ENCODE measurements around the gene PALB2. TPM values are rescaled to one million over a fixed set of nuclear protein-coding genes. Genes with fewer than 3 reads are reported as not detected.
A peak's percentile ranks its signal among the peaks of the same experiment; 100 is the strongest.

Gene PALB2
- total RNA-seq, 3 donors from 2014 or later: 10.4 to 18.6 (median 10.5) TPM

GRCh38 chr16:23572394-23572793, 68.7 kb downstream of the PALB2 start:
- Histone ChIP-seq H3K36me3 (peaks cover 6% of the 10 kb centered on the region), H3K4me3 (no peak overlapping the region), H3K27ac (no peak overlapping the region), H3K4me1 (no peaks in the 10 kb centered on the region), H3K9me3 (no peaks in the 10 kb centered on the region), H3K27me3 (no peaks in the 10 kb centered on the region)
- intact Hi-C loops (cut with DNase I; ENCODE audit: low total_unique reads): no loop called here
- TF ChIP-seq CTCF (IDR thresholded peaks at IDR 0.05) (no peak), POLR2AphosphoS5 (IDR thresholded peaks at IDR 0.05) (no peak), POLR2A (IDR thresholded peaks at IDR 0.05) (no peak)
- no peak for DNase-seq (ENCODE audit: low spot score in 2 of 2)

DNA sequence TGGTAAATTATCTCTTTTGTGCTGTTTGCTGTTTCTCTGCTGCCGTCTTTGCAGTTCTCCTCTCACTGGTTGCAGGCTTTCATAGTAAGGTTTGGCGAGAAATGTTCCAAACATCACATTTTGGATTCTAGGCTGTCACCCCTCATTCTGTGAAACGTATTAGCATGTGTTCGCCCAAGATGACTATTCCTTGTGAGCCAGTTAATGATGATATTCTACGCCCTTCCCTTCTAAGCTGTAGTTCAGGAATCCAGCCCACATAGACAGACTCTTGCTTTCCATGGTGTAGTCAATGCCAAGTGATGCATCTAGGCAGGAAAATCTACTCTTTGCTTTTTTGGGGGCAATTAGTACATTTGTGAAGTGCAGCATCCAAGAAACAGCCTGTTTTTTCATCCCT, 69.2 kb downstream of the PALB2 start:
- DNase-seq (ENCODE audit: low spot score in 2 of 2): no peak
- intact Hi-C loops (cut with DNase I; ENCODE audit: low total_unique reads): no loop called here
- no peaks in the 10 kb centered on the region for H3K4me1 ChIP-seq

DNA sequence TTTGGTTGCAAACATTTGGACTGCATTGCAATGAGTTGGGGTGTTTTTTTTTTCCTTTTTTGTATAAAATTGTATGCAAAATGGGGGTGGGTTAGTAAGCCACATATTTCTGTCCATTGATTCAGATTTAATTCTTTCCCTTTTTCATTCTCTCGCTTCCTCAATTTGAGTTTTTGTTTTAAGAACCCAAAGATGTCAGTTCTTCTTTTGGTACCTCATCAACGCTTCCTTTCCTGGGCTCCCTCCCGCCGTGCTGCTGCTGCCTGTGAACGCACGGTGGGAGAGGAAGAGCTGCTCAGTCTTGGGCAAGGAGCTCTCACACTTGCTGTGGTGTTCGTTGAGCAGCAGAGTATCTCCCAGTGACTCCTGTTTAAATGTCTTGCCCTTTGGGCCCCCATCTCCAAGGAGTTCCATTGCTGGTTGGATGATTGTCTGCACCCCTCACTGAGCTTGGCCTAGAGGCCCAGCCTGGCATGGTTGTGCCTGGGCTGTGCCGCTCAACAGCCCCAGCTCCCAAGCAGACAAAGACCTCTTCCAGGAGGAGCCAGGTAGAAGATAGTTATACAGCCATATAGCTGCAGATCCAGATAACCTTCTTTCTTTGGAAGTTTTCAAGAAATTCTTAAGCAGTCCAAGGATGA, 70.0 kb downstream of the PALB2 start:
- H3K36me3 ChIP-seq: peaks cover 6% of the 10 kb centered on the region

More for the DNA sequence above, 69.2 kb downstream of the PALB2 start:
- Histone ChIP-seq H3K4me3 (no peak overlapping the region), H3K27me3 (no peaks in the 10 kb centered on the region), H3K36me3 (peaks cover 6% of the 10 kb centered on the region), H3K27ac (no peak overlapping the region), H3K9me3 (no peaks in the 10 kb centered on the region)
- no peak for TF ChIP-seq CTCF (IDR thresholded peaks at IDR 0.05)
- TF ChIP-seq POLR2A (IDR thresholded peaks at IDR 0.05): no peak
- no peak for TF ChIP-seq POLR2AphosphoS5 (IDR thresholded peaks at IDR 0.05)

GRCh38 chr16:23567602-23568001, 73.5 kb downstream of the PALB2 start:
- TF ChIP-seq POLR2AphosphoS5 (IDR thresholded peaks at IDR 0.05) (no peak), CTCF (IDR thresholded peaks at IDR 0.05) (no peak), POLR2A (IDR thresholded peaks at IDR 0.05) (no peak)
- H3K9me3 ChIP-seq: no peaks in the 10 kb centered on the region
- H3K36me3 ChIP-seq: peaks cover 9% of the 10 kb centered on the region
- H3K27me3 ChIP-seq: no peaks in the 10 kb centered on the region
- no peak overlapping the region for H3K27ac ChIP-seq
- intact Hi-C loops (cut with DNase I; ENCODE audit: low total_unique reads): loop anchor here (2.0 kb wide), 1 partner anchor 45 kb away; no protein-coding TSS in a partner anchor
- H3K4me1 ChIP-seq: no peaks in the 10 kb centered on the region
- DNase-seq (ENCODE audit: low spot score in 2 of 2): no peak
- no peak overlapping the region for H3K4me3 ChIP-seq

More for the DNA sequence above, 70.0 kb downstream of the PALB2 start:
- Histone ChIP-seq H3K9me3 (no peaks in the 10 kb centered on the region), H3K27ac (no peak overlapping the region), H3K4me1 (no peaks in the 10 kb centered on the region), H3K4me3 (no peak overlapping the region), H3K27me3 (no peaks in the 10 kb centered on the region)
- intact Hi-C loops (cut with DNase I; ENCODE audit: low total_unique reads): no loop called here
- no peak for TF ChIP-seq POLR2AphosphoS5 (IDR thresholded peaks at IDR 0.05)
- TF ChIP-seq POLR2A (IDR thresholded peaks at IDR 0.05): no peak
- no peak for TF ChIP-seq CTCF (IDR thresholded peaks at IDR 0.05)
- DNase-seq (ENCODE audit: low spot score in 2 of 2): no peak

DNA sequence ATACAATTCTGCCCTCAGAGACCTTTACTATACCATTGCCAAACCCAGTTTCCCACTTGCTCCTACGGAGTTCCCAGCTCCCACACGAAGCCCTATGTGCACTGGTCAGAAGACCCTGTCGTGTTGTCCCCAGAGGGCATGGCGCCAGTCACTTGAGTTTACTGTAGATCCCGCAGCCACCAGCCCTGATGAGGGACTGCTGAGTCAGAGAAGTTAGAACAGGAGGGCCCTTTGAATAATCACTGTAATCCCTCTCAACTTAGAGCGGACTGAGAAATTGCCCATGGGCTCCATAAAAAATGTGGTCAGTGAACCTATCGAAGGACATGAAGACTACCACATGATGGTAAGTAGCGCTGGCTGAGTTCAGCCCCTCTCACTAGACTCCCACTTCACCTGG, 74.4 kb downstream of the PALB2 start:
- no peak for DNase-seq (ENCODE audit: low spot score in 2 of 2)
- Histone ChIP-seq H3K4me3 (no peak overlapping the region), H3K36me3 (peaks cover 12% of the 10 kb centered on the region), H3K27me3 (no peaks in the 10 kb centered on the region), H3K4me1 (no peaks in the 10 kb centered on the region), H3K9me3 (no peaks in the 10 kb centered on the region), H3K27ac (peak overlapping the region in 1 of 2 donors; percentile 9)
- intact Hi-C loops (cut with DNase I; ENCODE audit: low total_unique reads): no loop called here
- no peak for TF ChIP-seq POLR2AphosphoS5 (IDR thresholded peaks at IDR 0.05)
- TF ChIP-seq POLR2A (IDR thresholded peaks at IDR 0.05): no peak
- no peak for TF ChIP-seq CTCF (IDR thresholded peaks at IDR 0.05)

All from breast epithelium (tissue), 4 donors.